ENCODE data around the gene GPRIN1. TPM values are rescaled to one million over a fixed set of nuclear protein-coding genes. Genes with fewer than 3 reads are reported as not detected.
"Not testable (repeated sequence)": the region's sequence is repeated elsewhere in the genome, so short reads cannot be mapped to it uniquely, and the experiment has no call there.

Gene GPRIN1
- total RNA-seq, 4 donors from 2014 or later: 0.40 to 1.4 TPM; not detected in 2

DNA sequence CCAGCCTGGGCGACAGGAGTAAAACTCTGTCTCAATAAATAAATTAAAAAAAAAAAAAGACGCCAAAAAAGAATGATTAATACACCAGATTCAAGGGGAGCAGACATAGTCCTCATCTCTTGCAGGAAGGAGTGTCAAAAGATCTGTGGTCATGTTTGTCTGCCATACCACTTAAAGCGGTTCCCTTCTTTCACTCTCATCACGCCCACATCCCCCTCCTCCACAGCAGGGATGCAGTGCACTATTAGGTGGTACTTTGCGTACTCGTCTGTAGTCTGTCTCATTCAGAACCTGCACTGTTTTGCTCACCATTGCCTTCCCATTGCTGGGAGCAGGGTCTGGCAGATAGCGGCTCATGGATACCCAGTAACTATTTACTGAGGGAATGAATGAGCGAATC, 49.6 kb downstream of the GPRIN1 start:
- intact Hi-C loops (cut with DNase I; ENCODE audit: low total_unique reads): no loop called here
- no peak for DNase-seq
- TF ChIP-seq, protein P1, sequence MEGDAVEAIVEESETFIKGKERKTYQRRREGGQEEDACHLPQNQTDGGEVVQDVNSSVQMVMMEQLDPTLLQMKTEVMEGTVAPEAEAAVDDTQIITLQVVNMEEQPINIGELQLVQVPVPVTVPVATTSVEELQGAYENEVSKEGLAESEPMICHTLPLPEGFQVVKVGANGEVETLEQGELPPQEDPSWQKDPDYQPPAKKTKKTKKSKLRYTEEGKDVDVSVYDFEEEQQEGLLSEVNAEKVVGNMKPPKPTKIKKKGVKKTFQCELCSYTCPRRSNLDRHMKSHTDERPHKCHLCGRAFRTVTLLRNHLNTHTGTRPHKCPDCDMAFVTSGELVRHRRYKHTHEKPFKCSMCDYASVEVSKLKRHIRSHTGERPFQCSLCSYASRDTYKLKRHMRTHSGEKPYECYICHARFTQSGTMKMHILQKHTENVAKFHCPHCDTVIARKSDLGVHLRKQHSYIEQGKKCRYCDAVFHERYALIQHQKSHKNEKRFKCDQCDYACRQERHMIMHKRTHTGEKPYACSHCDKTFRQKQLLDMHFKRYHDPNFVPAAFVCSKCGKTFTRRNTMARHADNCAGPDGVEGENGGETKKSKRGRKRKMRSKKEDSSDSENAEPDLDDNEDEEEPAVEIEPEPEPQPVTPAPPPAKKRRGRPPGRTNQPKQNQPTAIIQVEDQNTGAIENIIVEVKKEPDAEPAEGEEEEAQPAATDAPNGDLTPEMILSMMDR (IDR thresholded peaks at IDR 0.05): no peak
- no peak for TF ChIP-seq POLR2A (IDR thresholded peaks at IDR 0.05)
- Histone ChIP-seq H3K36me3 (no peaks in the 10 kb centered on the region), H3K4me1 (no peaks in the 10 kb centered on the region), H3K9me3 (no peaks in the 10 kb centered on the region), H3K27ac (no peak overlapping the region), H3K4me3 (no peak overlapping the region), H3K27me3 (no peaks in the 10 kb centered on the region)

DNA sequence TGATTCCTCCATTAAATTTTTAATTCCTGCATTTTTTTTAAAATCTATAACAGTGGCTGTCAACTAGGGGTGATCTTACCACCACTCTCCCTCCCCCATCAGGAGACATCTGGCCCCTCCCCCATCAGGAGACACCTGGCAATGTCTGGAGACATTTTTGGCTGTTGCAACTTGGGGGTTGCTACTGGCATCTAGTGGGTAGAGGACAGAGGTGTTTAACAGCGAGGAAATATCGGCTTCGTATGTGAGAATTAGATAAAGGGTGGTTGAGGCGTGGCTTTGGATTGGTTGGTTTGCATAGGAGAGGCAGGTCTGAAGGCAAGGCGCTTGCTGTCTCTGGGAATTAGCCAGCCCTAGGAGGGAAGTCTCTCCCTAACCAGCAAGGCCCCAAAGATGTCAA, 50.3 kb downstream of the GPRIN1 start:
- Histone ChIP-seq H3K27ac (no peak overlapping the region), H3K27me3 (no peaks in the 10 kb centered on the region), H3K4me1 (no peaks in the 10 kb centered on the region), H3K36me3 (no peaks in the 10 kb centered on the region), H3K4me3 (no peak overlapping the region), H3K9me3 (no peaks in the 10 kb centered on the region)
- intact Hi-C loops (cut with DNase I; ENCODE audit: low total_unique reads): no loop called here
- TF ChIP-seq, protein P1 (IDR thresholded peaks at IDR 0.05): no peak
- TF ChIP-seq POLR2A (IDR thresholded peaks at IDR 0.05): no peak
- DNase-seq: no peak

DNA sequence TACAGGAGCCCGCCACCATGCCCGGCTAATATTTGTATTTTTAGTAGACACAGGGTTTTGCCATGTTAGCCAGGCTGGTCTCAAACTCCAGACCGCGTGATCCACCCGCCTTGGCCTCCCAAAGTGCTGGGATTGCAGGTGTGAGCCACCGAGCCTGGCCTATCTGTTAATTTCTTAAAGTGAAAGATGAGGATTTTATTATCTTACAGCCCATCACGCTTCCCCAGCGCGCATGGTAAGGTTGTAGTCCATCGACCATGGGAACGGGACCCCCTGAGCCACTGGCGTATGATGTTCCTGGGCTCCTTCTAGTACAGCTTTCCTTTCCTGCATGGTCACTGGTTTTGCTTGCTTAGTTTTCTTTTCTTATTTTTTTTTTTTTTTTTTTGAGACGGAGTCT, 52.1 kb downstream of the GPRIN1 start:
- no peak for DNase-seq
- H3K36me3 ChIP-seq: no peaks in the 10 kb centered on the region
- H3K4me1 ChIP-seq: no peaks in the 10 kb centered on the region
- TF ChIP-seq, protein P1 (IDR thresholded peaks at IDR 0.05): no peak
- TF ChIP-seq POLR2A (IDR thresholded peaks at IDR 0.05): no peak
- H3K27ac ChIP-seq: no peak overlapping the region
- H3K27me3 ChIP-seq: no peaks in the 10 kb centered on the region
- no peaks in the 10 kb centered on the region for H3K9me3 ChIP-seq
- intact Hi-C loops (cut with DNase I; ENCODE audit: low total_unique reads): no loop called here
- no peak overlapping the region for H3K4me3 ChIP-seq

DNA sequence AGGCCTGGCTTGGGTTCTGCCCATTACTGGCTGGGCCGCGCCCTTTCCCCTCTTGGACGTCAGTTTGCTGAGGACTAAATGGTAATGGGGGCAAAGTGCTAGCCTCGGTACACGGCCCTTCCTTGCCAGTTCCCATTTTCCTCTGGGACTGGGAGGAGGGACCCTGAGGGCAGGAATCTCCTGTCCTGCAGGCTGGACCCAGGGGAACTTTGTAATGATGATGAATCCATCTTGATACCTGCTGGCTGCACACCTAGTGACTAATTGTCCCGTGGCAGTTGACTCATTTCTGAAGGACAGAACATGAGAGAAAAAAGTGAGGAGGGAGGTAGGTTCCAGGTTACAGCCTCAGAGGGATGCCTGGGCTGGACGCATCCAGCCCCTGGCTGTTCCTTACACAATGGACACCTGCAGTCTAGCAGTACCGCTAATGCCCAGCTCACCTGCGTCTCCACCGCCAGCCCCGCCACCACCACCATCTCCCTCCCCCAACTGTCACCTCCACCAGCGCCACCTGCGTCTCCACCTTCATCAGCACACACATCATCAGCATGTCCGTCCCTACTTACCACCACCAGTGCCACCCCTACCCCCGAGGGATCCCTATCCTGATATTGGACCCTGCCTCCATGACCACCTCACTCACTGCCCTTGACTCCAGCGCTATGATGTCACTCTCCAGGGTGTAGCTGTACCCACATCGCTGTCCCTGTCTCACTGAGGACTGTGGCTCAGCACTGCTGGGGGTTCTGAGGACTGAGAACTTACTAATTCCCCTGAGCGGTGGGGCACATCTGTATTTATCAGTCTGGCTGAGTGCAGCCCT, 56.5 kb downstream of the GPRIN1 start:
- Histone ChIP-seq H3K4me3 (no peak overlapping the region), H3K36me3 (no peaks in the 10 kb centered on the region)
- intact Hi-C loops (cut with DNase I; ENCODE audit: low total_unique reads): no loop called here

DNA sequence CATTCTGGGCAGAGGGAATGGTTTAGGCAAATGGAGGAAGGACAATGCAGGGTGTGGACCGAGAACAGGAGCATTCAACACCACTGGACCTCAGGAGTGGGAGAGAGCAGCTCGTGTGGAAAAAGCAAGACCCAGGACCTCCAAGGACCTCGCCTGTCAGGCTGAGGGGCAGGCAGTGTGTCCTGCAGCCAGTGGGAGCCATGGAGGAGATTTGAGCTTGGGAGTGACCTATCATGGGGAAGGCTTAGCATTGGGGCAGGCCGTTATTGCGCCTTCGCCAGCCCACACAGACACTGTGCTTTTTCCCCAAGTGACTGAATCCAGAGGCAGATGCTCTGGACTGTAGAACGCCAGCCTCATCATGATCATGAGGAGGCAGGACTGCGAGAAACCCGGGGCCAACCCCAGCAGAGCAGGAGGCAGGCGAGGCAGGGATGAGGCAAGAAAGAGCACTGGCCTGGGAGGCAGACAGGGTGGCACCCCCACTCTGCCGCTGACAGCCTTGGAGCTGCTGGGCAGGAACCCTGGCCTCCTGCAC, 57.6 kb downstream of the GPRIN1 start:
- H3K27me3 ChIP-seq: no peaks in the 10 kb centered on the region
- TF ChIP-seq, protein P1 (IDR thresholded peaks at IDR 0.05): no peak
- TF ChIP-seq POLR2A (IDR thresholded peaks at IDR 0.05): no peak
- intact Hi-C loops (cut with DNase I; ENCODE audit: low total_unique reads): no loop called here
- H3K4me3 ChIP-seq: no peak overlapping the region
- H3K36me3 ChIP-seq: no peaks in the 10 kb centered on the region
- H3K4me1 ChIP-seq: no peaks in the 10 kb centered on the region
- H3K27ac ChIP-seq: no peak overlapping the region
- DNase-seq: no peak
- H3K9me3 ChIP-seq: no peaks in the 10 kb centered on the region

More for the DNA sequence above, 56.5 kb downstream of the GPRIN1 start:
- Histone ChIP-seq H3K27ac (no peak overlapping the region), H3K9me3 (no peaks in the 10 kb centered on the region), H3K27me3 (no peaks in the 10 kb centered on the region), H3K4me1 (no peaks in the 10 kb centered on the region)
- TF ChIP-seq, protein P1 (IDR thresholded peaks at IDR 0.05): no peak
- TF ChIP-seq POLR2A (IDR thresholded peaks at IDR 0.05): no peak
- DNase-seq: no peak

DNA sequence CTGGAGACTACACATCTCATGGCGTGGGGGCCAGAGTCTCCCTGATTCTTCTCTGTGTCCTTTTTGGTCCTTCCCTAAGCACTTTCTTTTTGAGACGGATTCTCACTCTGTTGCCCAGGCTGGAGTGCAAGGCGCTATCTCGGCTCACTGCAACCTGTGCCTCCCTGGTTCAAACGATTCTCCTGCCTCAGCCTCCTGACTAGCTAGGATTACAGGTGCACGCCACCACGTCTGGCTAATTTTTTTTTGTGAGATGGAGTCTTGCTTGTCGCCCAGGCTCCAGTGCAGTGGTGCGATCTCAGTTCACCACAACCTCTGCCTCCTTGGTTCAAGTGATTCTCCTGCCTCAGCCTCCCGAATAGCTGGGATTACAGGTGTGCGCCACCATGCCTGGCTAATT, 59.0 kb downstream of the GPRIN1 start:
- H3K27ac ChIP-seq; H3K36me3 ChIP-seq; H3K9me3 ChIP-seq; H3K4me1 ChIP-seq; DNase-seq; H3K4me3 ChIP-seq; intact Hi-C loops (cut with DNase I; ENCODE audit: low total_unique reads); H3K27me3 ChIP-seq: not testable (repeated sequence)
